ENCODE results near the gene RPL36AL.
"Not testable (repeated sequence)": the region's sequence is repeated elsewhere in the genome, so short reads cannot be mapped to it uniquely, and the experiment has no call there.

RPL36AL gene

GRCh38 chr14:49619273-49619672 lies 1.2 kb downstream of the RPL36AL start:
- not testable (repeated sequence) for DNase-seq (ENCODE audit: low spot score)

- DNase-seq (ENCODE audit: low spot score): no peak
Measured at GRCh38 chr14:49617852-49618519, 2.4 kb downstream of the RPL36AL start.

GRCh38 chr14:49615776-49616175 lies 4.7 kb downstream of the RPL36AL start:
- no peak for DNase-seq (ENCODE audit: low spot score)

GRCh38 chr14:49614196-49614595 lies 6.2 kb downstream of the RPL36AL start:
- DNase-seq (ENCODE audit: low spot score): no peak

GRCh38 chr14:49612671-49613070 lies 7.8 kb downstream of the RPL36AL start:
- no peak for DNase-seq (ENCODE audit: low spot score)

- DNase-seq (ENCODE audit: low spot score): no peak
Measured at GRCh38 chr14:49612251-49612650, 8.2 kb downstream of the RPL36AL start.

GRCh38 chr14:49607583-49607982 lies 12.8 kb downstream of the RPL36AL start:
- no peak for DNase-seq (ENCODE audit: low spot score)

- peak; percentile 71 for DNase-seq (ENCODE audit: low spot score)
Measured at GRCh38 chr14:49598485-49599300, 21.7 kb downstream of the RPL36AL start, which contains the start of gene LRR1. Gene LRR1 (plus strand): TSS chr14:49598940. CDS start chr14:49599021, 81 bp downstream.

GRCh38 chr14:49598189-49598484 lies 22.3 kb downstream of the RPL36AL start:
- DNase-seq (ENCODE audit: low spot score): no peak

- DNase-seq (ENCODE audit: low spot score): no peak
Measured at GRCh38 chr14:49594347-49595091, 25.9 kb downstream of the RPL36AL start.

GRCh38 chr14:49593016-49593415 lies 27.4 kb downstream of the RPL36AL start:
- no peak for DNase-seq (ENCODE audit: low spot score)

- DNase-seq (ENCODE audit: low spot score): no peak
Measured at GRCh38 chr14:49589387-49589786, 31.0 kb downstream of the RPL36AL start.

GRCh38 chr14:49586673-49587460 lies 33.6 kb downstream of the RPL36AL start:
- DNase-seq (ENCODE audit: low spot score): peak; percentile 64

GRCh38 chr14:49585803-49586672 lies 34.4 kb downstream of the RPL36AL start, which contains the start of gene RPS29:
Gene RPS29 (minus strand): TSS chr14:49586380. CDS start chr14:49586346, 34 bp downstream.
- peak; percentile 97 for DNase-seq (ENCODE audit: low spot score)

GRCh38 chr14:49584981-49585640 lies 35.3 kb downstream of the RPL36AL start:
- DNase-seq (ENCODE audit: low spot score): not testable (repeated sequence)

GRCh38 chr14:49584058-49584457 lies 36.4 kb downstream of the RPL36AL start:
- DNase-seq (ENCODE audit: low spot score): no peak

- no peak for DNase-seq (ENCODE audit: low spot score)
Measured at GRCh38 chr14:49583629-49584028, 36.8 kb downstream of the RPL36AL start.

GRCh38 chr14:49582113-49582977 lies 38.1 kb downstream of the RPL36AL start:
- no peak for DNase-seq (ENCODE audit: low spot score)
